Activated CD8-positive, alpha-beta T cell treated with anti-CD3 and anti-CD28 coated beads for 36 hours (primary cell): ENCODE data around the gene DBX1. TPM values are rescaled to one million over a fixed set of nuclear protein-coding genes. Genes with fewer than 3 reads are reported as not detected.
A peak's percentile ranks its signal among the peaks of the same experiment; 100 is the strongest.
"Not testable (repeated sequence)": the region's sequence is repeated elsewhere in the genome, so short reads cannot be mapped to it uniquely, and the experiment has no call there.

Experiments
- ATAC-seq: fragments of 200-7000 bp; cut with Tn5 transposase; one replicate; pipeline ENCODE4 v1.10.0; 2021; ENCODE audit warnings: mild to moderate bottlenecking, moderate library complexity
- CTCF ChIA-PET: fragments of 350-600 bp; sonication (Branson Sonifier 250); formaldehyde crosslinking; loops from one replicate; lab custom pipeline; 2021; ENCODE audit warnings: antibody characterized with exemption; lab: Charles Lee
- POLR2A ChIA-PET: fragments of 350-600 bp; sonication (Branson Sonifier 250); formaldehyde crosslinking; loops from one replicate; lab custom pipeline; 2021; ENCODE audit warnings: antibody characterized with exemption; lab: Charles Lee
- DNase-seq: peaks from one replicate; pipeline ENCODE4 v3.0.0-alpha.2; 2020
- H3K27ac Mint-ChIP-seq: one replicate; pipeline ENCODE4 v1.8.0; 2021; ENCODE audit warnings: mild to moderate bottlenecking, mixed read lengths
- H3K27me3 Mint-ChIP-seq: one replicate; pipeline ENCODE4 v1.8.0; 2021; ENCODE audit warnings: mixed read lengths
- H3K36me3 Mint-ChIP-seq: one replicate; pipeline ENCODE4 v1.8.0; 2021; ENCODE audit warnings: low read depth, mixed read lengths
- H3K4me1 Mint-ChIP-seq: one replicate; pipeline ENCODE4 v1.8.0; 2021; ENCODE audit warnings: low read depth, mixed read lengths
- H3K4me3 Mint-ChIP-seq: one replicate; pipeline ENCODE4 v1.8.0; 2021; ENCODE audit warnings: mild to moderate bottlenecking, moderate library complexity, mixed read lengths
- H3K9me3 Mint-ChIP-seq: one replicate; pipeline ENCODE4 v1.8.0; 2021; ENCODE audit warnings: mixed read lengths
- intact Hi-C: fragments of 100-400 bp; cut with micrococcal nuclease; formaldehyde crosslinking; loops from one replicate; pipeline ENCODE4 v1.10.0; 2022
- total RNA-seq, 2 experiments: library from RNA; stranded (reverse); gene quantifications; one replicate each; pipeline ENCODE4 v1.2.3, GENCODE V29; 2021
- TF ChIP-seq, protein P1 (sequence below): fragments of 200-600 bp; IDR thresholded peaks from one replicate; pipeline ENCODE4 v1.8.0; 2022; ENCODE audit warnings: antibody characterized with exemption, mild to moderate bottlenecking

DBX1 gene
- total RNA-seq, 2 experiments from 2014 or later, result not detected

GRCh38 chr11:20131788-20132666 is 28.2 kb downstream of the DBX1 start:
- CTCF ChIA-PET, result interaction anchor here (0.6 to 3.7 kb wide), 54 partner anchors 10 to 477 kb away, joined by 3 to 44 read pairs (median 3); no protein-coding TSS in a partner anchor

DNA sequence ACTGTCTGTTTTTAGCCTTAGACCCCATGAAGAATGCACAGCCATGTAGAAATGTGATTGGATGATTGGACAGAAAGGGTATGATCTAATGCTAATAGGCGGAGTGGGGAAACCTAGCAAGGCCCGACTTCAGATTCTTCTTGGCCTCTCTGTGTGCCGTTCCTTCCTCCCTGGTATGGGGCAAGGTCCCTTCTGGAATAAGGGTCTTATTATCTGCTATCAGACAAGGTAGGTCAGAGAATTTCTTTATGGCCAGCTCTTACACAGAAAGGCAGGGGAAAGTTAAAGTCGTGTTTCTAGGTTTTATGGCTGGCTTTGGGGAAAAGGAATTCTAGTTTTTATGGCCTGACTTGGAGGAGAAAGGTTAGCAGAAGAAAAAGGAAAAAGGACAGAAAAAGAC is 30.6 kb downstream of the DBX1 start:
- Mint-ChIP-seq H3K36me3 (no peaks in the 10 kb centered on the region), H3K9me3 (no peaks in the 10 kb centered on the region), H3K27me3 (peaks cover 31% of the 10 kb centered on the region), H3K4me3 (no peak overlapping the region), H3K27ac (no peak overlapping the region), H3K4me1 (peaks cover 8% of the 10 kb centered on the region)
- DNase-seq (no peak), ATAC-seq (no peak)
- POLR2A ChIA-PET, result no interaction called here
- intact Hi-C loops, result loop anchor here (2.0 to 5.0 kb wide), 2 partner anchors 208 to 481 kb away; no protein-coding TSS in a partner anchor
- CTCF ChIA-PET, result interaction anchor here (0.7 to 6.6 kb wide), 16 partner anchors 10 to 505 kb away, joined by 3 to 141 read pairs (median 6); no protein-coding TSS in a partner anchor
- TF ChIP-seq, protein P1, sequence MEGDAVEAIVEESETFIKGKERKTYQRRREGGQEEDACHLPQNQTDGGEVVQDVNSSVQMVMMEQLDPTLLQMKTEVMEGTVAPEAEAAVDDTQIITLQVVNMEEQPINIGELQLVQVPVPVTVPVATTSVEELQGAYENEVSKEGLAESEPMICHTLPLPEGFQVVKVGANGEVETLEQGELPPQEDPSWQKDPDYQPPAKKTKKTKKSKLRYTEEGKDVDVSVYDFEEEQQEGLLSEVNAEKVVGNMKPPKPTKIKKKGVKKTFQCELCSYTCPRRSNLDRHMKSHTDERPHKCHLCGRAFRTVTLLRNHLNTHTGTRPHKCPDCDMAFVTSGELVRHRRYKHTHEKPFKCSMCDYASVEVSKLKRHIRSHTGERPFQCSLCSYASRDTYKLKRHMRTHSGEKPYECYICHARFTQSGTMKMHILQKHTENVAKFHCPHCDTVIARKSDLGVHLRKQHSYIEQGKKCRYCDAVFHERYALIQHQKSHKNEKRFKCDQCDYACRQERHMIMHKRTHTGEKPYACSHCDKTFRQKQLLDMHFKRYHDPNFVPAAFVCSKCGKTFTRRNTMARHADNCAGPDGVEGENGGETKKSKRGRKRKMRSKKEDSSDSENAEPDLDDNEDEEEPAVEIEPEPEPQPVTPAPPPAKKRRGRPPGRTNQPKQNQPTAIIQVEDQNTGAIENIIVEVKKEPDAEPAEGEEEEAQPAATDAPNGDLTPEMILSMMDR, result no peak

More at GRCh38 chr11:20131788-20132666, 28.2 kb downstream of the DBX1 start:
- intact Hi-C loops, result no loop called here
- no peak overlapping the region for H3K27ac Mint-ChIP-seq
- no peaks in the 10 kb centered on the region for H3K9me3 Mint-ChIP-seq
- peaks cover 8% of the 10 kb centered on the region for H3K4me1 Mint-ChIP-seq
- H3K4me3 Mint-ChIP-seq, result peak overlapping the region; percentile 53
- H3K27me3 Mint-ChIP-seq, result peaks cover 33% of the 10 kb centered on the region
- peak; percentile 64 for ATAC-seq
- DNase-seq, result peak; percentile 63
- POLR2A ChIA-PET, result interaction anchor here (0.7 to 1.1 kb wide), 2 partner anchors 195 to 255 kb away, joined by 3 read pairs; no protein-coding TSS in a partner anchor
- no peaks in the 10 kb centered on the region for H3K36me3 Mint-ChIP-seq
- TF ChIP-seq, protein P1, result peak; percentile 89

GRCh38 chr11:20128528-20128825 is 31.8 kb downstream of the DBX1 start:
- H3K36me3 Mint-ChIP-seq, H3K4me1 Mint-ChIP-seq, ATAC-seq, DNase-seq, H3K4me3 Mint-ChIP-seq, H3K9me3 Mint-ChIP-seq, POLR2A ChIA-PET, H3K27ac Mint-ChIP-seq: not testable (repeated sequence)
- peaks cover 21% of the 10 kb centered on the region for H3K27me3 Mint-ChIP-seq
- TF ChIP-seq, protein P1, result peak; percentile 17
- CTCF ChIA-PET, result interaction anchor here (0.6 to 6.6 kb wide), 50 partner anchors 8 to 506 kb away, joined by 3 to 141 read pairs (median 6); no protein-coding TSS in a partner anchor
- intact Hi-C loops, result loop anchor here (1.0 to 5.0 kb wide), 3 partner anchors 209 to 482 kb away; no protein-coding TSS in a partner anchor

DNA sequence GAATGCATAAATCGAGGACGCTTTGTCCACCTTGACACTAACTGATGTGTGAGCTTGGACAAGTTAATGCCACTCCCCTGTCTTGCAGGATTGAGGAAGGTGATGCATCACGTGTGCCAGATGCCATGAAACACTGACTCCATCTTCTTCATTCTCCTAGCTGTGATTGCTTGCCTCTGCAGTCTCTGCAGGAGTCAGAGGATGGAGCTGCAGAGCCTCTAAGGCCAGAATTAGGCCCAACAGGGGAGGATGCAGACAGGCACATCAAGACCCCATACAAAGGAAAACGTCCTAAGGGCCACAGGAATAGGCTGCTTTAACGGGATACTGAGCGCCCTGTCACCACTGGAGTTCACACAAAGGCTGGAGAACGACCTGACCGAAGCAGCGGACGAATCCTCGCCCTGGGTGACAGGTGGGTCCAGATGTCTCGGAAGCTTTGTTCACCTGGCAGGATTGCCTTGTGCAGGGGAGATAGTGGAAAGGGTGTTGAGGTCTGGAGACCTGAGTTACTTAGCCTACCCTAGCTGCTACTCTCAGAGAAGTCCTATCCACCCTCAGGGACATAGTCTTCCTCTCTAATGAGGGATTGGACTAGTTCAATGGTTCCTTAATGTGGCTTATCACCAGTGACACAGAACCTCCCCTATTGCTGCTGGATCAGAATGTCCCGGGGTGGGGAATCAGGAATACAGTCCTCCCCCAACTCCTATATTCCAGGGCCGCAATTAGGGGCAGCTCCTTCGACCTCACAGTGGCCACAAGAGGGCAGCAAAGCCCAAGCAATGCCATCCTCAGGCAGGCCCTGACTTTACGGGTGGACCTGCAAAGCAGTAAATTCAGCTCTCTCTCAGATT is 32.4 kb downstream of the DBX1 start:
- DNase-seq (peak; percentile 83), ATAC-seq (peak; percentile 77)
- Mint-ChIP-seq H3K36me3 (no peaks in the 10 kb centered on the region), H3K4me1 (peaks cover 8% of the 10 kb centered on the region), H3K4me3 (no peak overlapping the region), H3K27me3 (peaks cover 19% of the 10 kb centered on the region), H3K27ac (no peak overlapping the region), H3K9me3 (no peaks in the 10 kb centered on the region)
- TF ChIP-seq, protein P1, result peak; percentile 75
- intact Hi-C loops, result loop anchor here (1.0 to 5.0 kb wide), 3 partner anchors 209 to 483 kb away; no protein-coding TSS in a partner anchor
- CTCF ChIA-PET, result interaction anchor here (0.6 to 6.6 kb wide), 52 partner anchors 9 to 506 kb away, joined by 3 to 141 read pairs (median 5); no protein-coding TSS in a partner anchor
- POLR2A ChIA-PET, result no interaction called here
